SU-DHL-6 (cell line): ENCODE results near the gene MPV17L2.

Source experiments
- H2AFZ ChIP-seq: fragments of 200-600 bp; sonication (generic); 2 replicates; pipeline ENCODE4 v1.6.1; 2014; ENCODE audit warnings: low read depth, mild to moderate bottlenecking, moderate library complexity, mixed read lengths, antibody characterized with exemption, low read length; ENCODE audit not compliant: severe bottlenecking
- H3F3A ChIP-seq: fragments of 200-600 bp; shearing (Covaris generic); 2 replicates; pipeline ENCODE4 v1.6.0; 2016; ENCODE audit warnings: antibody characterized with exemption, mild to moderate bottlenecking; ENCODE audit not compliant: insufficient read depth
- H3K27ac ChIP-seq: fragments of 200-600 bp; sonication (generic); 2 replicates; pipeline ENCODE4 v1.5.1; 2016; ENCODE audit warnings: low read depth, mild to moderate bottlenecking, low read length, moderate library complexity, mixed read lengths
- H3K27me3 ChIP-seq: fragments of 200-600 bp; sonication (generic), shearing (Covaris generic); 2 replicates; pipeline ENCODE4 v1.6.0; 2014; ENCODE audit warnings: mild to moderate bottlenecking, low read length
- H3K36me3 ChIP-seq: fragments of 200-600 bp; sonication (generic); 2 replicates; pipeline ENCODE4 v1.6.1; 2014; ENCODE audit warnings: mild to moderate bottlenecking, low read length, mixed read lengths
- H3K4me2 ChIP-seq: fragments of 300-600, 200-600 bp; shearing (Covaris generic), sonication (generic); 2 replicates; pipeline ENCODE4 v1.6.0; 2014; ENCODE audit warnings: low read length, low read depth, mild to moderate bottlenecking; ENCODE audit not compliant: poor library complexity, severe bottlenecking
- H3K4me3 ChIP-seq: fragments of 200-600 bp; sonication (generic); 2 replicates; pipeline ENCODE4 v1.5.1; 2014; ENCODE audit warnings: antibody characterized with exemption, low read length, mild to moderate bottlenecking, mixed read lengths; ENCODE audit not compliant: insufficient read depth, poor library complexity, severe bottlenecking
- H3K79me2 ChIP-seq: fragments of 200-600 bp; sonication (generic); 2 replicates; pipeline ENCODE4 v1.6.1; 2014; ENCODE audit warnings: mild to moderate bottlenecking, low read length, moderate library complexity; ENCODE audit not compliant: insufficient read depth
- H3K9ac ChIP-seq: fragments of 200-600 bp; sonication (generic); 2 replicates; pipeline ENCODE4 v1.7.0; 2014; ENCODE audit warnings: mild to moderate bottlenecking, low read length
- H3K9me2 ChIP-seq: fragments of 200-600 bp; sonication (generic); replicated peaks from 2 replicates; pipeline ENCODE4 v1.6.1; 2014; ENCODE audit warnings: low read length; ENCODE audit not compliant: insufficient read depth
- H3K9me3 ChIP-seq: fragments of 200-600 bp; sonication (generic); 2 replicates; pipeline ENCODE4 v1.6.1; 2014; ENCODE audit warnings: low read length, mixed read lengths; ENCODE audit not compliant: insufficient read depth
- H4K20me1 ChIP-seq: fragments of 200-600 bp; sonication (generic); 2 replicates; pipeline ENCODE4 v1.6.1; 2014; ENCODE audit warnings: low read depth, mild to moderate bottlenecking, antibody characterized with exemption, low read length, moderate library complexity, mixed read lengths
- CTCF ChIP-seq: fragments of 200-600 bp; sonication (generic); IDR thresholded peaks from one replicate; pipeline ENCODE4 v1.5.1; 2017; ENCODE audit warnings: antibody characterized with exemption, mild to moderate bottlenecking, low read length, moderate library complexity; ENCODE audit not compliant: insufficient read depth, poor library complexity, severe bottlenecking
- EZH2phosphoT487 ChIP-seq: fragments of 200-600 bp; sonication (generic), shearing (Covaris generic); conservative IDR thresholded peaks from 2 replicates; pipeline ENCODE4 v1.6.1; 2018; ENCODE audit warnings: mild to moderate bottlenecking, antibody characterized with exemption, low read length, moderate library complexity, mixed read lengths

Gene MPV17L2

GRCh38 chr19:18176367-18177310 is 16.4 kb upstream of the MPV17L2 start:
- H3K79me2 ChIP-seq: peaks cover 26% of the 10 kb centered on the region
- peak overlapping the region; percentile 7; the same call in 1 of the 2 replicates for H3K9ac ChIP-seq
- no peak overlapping the region for H2AFZ ChIP-seq
- TF ChIP-seq EZH2phosphoT487 (no peak), CTCF (no peak)
- H3K9me2 ChIP-seq: no peaks in the 10 kb centered on the region
- peaks cover 22% of the 10 kb centered on the region for H3K36me3 ChIP-seq
- H3K4me3 ChIP-seq: no peak overlapping the region
- H4K20me1 ChIP-seq: peaks cover 4% of the 10 kb centered on the region; the same call in 1 of the 2 replicates
- no peaks in the 10 kb centered on the region for H3K9me3 ChIP-seq
- H3F3A ChIP-seq: peaks cover 52% of the 10 kb centered on the region
- peak overlapping the region; percentile 22 for H3K27ac ChIP-seq
- H3K4me2 ChIP-seq: peak overlapping the region; percentile 21
- H3K27me3 ChIP-seq: no peaks in the 10 kb centered on the region

- H3K4me3 ChIP-seq: peak overlapping the region; percentile 29
- H3K79me2 ChIP-seq: peaks cover 13% of the 10 kb centered on the region
- peak overlapping the region; percentile 79 for H3K27ac ChIP-seq
These were observed 13.1 kb upstream of the MPV17L2 start for GRCh38 chr19:18179957-18180356.

GRCh38 chr19:18183529-18183928 is 9.5 kb upstream of the MPV17L2 start:
- Histone ChIP-seq H3K9ac (no peak overlapping the region), H3K9me3 (no peaks in the 10 kb centered on the region), H4K20me1 (no peaks in the 10 kb centered on the region), H2AFZ (no peak overlapping the region), H3K9me2 (no peaks in the 10 kb centered on the region), H3K4me3 (no peak overlapping the region), H3K27ac (peak overlapping the region; percentile 35; the same call in 1 of the 2 replicates), H3F3A (peaks cover 80% of the 10 kb centered on the region), H3K79me2 (no peaks in the 10 kb centered on the region), H3K36me3 (no peaks in the 10 kb centered on the region), H3K27me3 (no peaks in the 10 kb centered on the region), H3K4me2 (no peak overlapping the region)
- TF ChIP-seq EZH2phosphoT487 (no peak), CTCF (no peak)

More at GRCh38 chr19:18179957-18180356, 13.1 kb upstream of the MPV17L2 start:
- Histone ChIP-seq H3K9ac (no peak overlapping the region), H3K4me2 (peak overlapping the region; percentile 37), H4K20me1 (peaks cover 2% of the 10 kb centered on the region; the same call in 1 of the 2 replicates), H3K36me3 (peaks cover 18% of the 10 kb centered on the region), H3K9me2 (no peaks in the 10 kb centered on the region), H2AFZ (no peak overlapping the region), H3K9me3 (no peaks in the 10 kb centered on the region), H3F3A (peaks cover 59% of the 10 kb centered on the region), H3K27me3 (no peaks in the 10 kb centered on the region)
- TF ChIP-seq EZH2phosphoT487 (no peak), CTCF (no peak)
